Epithelial cell of proximal tubule (primary cell): ENCODE measurements around the gene DMPK. TPM values are rescaled to one million over a fixed set of nuclear protein-coding genes. Genes with fewer than 3 reads are reported as not detected.

Source experiments
- DNase-seq: peaks from one replicate; pipeline ENCODE4 v3.0.0-alpha.2; 2011; ENCODE audit warnings: low read depth
- H3K4me3 ChIP-seq: 2 replicates; pipeline ENCODE4 v1.5.1; 2011; ENCODE audit warnings: low read depth, mild to moderate bottlenecking, low read length
- CTCF ChIP-seq: conservative IDR thresholded peaks from 2 replicates; pipeline ENCODE4 v1.5.1; 2012; ENCODE audit warnings: low read depth, mild to moderate bottlenecking, low read length
- total RNA-seq: library from RNA; depleted of rRNA; stranded (reverse); fragments of >200 nt; gene quantifications from 2 replicates; pipeline ENCODE4 v1.2.3, GENCODE V29; 2015

DMPK gene, protein sequence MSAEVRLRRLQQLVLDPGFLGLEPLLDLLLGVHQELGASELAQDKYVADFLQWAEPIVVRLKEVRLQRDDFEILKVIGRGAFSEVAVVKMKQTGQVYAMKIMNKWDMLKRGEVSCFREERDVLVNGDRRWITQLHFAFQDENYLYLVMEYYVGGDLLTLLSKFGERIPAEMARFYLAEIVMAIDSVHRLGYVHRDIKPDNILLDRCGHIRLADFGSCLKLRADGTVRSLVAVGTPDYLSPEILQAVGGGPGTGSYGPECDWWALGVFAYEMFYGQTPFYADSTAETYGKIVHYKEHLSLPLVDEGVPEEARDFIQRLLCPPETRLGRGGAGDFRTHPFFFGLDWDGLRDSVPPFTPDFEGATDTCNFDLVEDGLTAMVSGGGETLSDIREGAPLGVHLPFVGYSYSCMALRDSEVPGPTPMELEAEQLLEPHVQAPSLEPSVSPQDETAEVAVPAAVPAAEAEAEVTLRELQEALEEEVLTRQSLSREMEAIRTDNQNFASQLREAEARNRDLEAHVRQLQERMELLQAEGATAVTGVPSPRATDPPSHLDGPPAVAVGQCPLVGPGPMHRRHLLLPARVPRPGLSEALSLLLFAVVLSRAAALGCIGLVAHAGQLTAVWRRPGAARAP
- total RNA-seq: 10.9 and 21.0 TPM in 2 replicates

DNA sequence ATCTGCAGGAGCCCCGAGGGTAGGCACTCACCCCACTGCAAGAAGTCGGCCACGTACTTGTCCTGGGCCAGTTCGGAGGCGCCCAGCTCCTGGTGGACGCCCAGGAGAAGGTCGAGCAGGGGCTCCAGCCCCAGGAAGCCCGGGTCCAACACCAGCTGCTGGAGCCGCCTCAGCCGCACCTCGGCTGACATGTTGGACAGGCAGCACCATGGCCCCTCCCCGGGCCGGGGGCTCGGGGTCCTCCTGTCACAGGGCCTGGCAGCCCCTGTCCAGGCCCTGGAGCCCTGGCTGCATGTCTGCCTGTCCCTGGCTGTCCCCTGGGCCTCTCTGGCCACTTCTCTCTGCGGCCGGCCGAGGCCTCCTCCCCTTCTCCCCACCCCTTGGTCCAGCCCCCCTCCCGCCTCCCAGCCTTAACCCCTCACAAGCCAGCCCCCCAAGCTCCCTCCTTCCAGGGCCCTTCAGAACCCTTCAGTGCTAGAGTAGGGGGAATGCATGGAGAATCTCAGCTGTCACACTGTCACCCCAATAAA, at the start of gene DMPK:
TSS of gene DMPK (minus strand) at position 329 of the 530 bp plus-strand sequence. CDS start at position 191, 138 bp downstream.
- no peak within 1 kb of the TSS for H3K4me3 ChIP-seq
- TF ChIP-seq CTCF: no peak
- DNase-seq: no peak

DNA sequence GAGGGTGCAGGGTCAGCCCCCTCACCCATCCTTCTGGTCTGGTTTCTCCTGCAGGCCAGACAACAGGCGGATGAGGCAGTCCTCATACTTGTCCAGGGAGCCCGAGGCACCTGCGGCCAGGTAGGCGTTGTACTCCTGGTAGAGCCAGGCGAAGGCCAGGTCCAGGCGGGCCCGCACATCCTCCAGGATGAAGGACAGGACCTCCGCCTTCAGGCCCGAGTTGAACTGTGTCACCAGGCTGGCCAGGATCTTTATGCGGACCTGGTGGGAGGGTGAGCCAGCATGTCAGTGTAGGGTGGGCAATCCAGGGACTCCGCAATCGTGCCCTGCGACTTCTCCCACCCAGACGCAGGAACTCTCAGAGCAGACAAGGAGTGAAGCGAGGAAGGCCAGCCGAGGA, 46.7 kb upstream of the DMPK start:
- H3K4me3 ChIP-seq: no peak overlapping the region
- no peak for TF ChIP-seq CTCF
- DNase-seq: no peak

DNA sequence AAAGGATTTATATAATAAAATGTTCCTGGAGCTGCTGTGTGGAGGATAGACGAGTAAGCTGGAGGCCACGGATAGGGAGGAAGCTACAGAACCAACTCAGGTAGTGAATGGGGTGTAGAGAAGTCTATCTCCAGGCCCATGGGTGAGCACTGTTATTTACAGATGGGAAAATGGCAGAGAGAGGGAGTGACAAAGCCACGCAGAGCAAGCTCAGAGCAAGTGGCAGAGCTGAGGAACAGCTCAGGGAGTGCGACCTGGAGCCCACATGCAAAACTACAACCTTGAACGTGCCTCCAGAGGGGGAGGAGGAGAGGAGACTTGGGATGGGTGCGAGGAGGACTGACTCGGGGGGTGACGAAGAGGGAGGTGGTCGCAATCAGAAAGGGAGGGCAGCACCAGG, 46.2 kb upstream of the DMPK start:
- H3K4me3 ChIP-seq: no peak overlapping the region
- DNase-seq: no peak
- no peak for TF ChIP-seq CTCF

DNA sequence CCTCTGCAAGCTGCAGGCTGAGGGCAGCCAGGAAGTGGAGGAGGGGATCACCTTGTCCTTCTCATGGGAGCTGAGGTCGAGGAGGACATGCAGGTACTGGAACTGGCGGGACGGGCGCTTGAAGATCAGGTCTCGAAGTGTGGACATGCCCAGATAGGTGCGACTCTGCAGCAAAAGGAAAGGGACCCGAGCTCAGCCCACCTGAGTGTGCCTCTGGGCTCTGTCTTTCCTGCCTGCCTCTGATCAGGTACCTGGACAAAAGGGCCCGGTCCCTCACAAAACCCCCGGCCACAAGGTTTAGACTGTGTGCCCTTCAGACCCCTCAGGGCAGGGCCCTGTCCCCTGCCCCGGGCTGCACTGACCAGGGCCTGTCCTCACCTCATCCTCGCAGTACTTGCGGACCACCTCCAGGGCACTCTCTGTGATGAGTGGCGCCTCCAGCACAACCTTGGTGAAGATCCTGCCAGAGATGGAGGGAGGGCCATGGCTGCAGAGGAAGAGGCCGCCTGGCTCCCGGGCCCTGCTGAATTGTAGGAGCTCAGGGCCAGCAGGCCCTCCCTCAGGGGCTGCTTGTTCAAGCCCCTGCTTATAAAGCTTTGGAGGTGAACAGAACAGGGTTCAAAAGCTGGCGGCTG, 45.3 kb upstream of the DMPK start:
- DNase-seq: no peak
- H3K4me3 ChIP-seq: no peak overlapping the region
- TF ChIP-seq CTCF: no peak

- no peak for TF ChIP-seq CTCF
- DNase-seq: no peak
- H3K4me3 ChIP-seq: no peak overlapping the region
Measured at GRCh38 chr19:45826934-45827333, 44.6 kb upstream of the DMPK start.

DNA sequence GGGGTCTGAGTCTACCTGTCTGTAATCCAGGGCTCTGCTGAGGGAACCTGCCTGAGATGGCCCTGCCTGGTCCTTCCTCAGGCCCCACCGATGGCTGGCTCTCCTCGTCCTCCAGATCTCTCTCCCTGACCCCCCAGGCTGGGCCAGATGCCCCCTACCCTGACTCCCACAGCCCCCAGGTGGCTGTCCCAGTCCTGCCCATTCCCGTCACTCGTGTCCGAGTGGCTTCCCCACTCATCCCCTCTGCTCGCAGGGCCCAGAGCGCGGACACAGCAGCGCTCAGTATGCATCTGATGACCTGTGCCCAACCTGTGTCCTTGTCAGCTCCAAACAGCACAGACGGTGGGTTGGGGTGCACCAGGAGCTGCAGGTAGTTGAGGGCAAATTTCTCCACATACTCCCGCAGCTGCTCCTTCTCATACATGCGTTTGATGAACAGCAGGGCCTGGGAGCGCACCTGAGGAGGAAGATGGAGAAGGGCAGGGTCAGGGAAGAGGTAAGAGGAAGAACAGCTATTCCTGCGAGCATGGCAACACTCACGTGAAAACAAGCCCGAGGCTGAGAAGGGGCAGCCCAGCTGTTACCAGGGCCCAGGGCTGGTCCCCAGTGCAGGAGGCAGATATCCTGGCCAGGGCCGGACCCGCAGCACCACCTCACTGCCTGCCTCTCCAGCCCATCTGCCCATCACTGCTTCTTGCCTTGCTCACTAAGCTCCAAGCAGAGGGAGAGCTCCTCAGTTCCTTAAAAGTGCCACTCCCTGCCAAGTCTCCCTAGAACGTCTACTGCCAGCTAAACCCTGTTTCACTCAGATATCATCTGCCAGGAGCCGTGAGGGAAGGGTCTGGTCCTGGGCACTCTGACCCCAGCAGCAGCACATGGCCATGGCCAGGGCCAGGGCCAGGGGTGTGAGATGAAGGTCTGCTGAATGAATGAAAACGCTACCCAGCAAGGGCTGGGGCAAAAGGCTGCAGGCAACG, 43.9 kb upstream of the DMPK start:
- no peak overlapping the region for H3K4me3 ChIP-seq
- TF ChIP-seq CTCF: no peak
- DNase-seq: no peak
